NCI-H2196 treated with DMSO at 0.1 percent for 48 hours (cell line): Measurements from ENCODE around the gene FYCO1.
"Not testable (repeated sequence)": the region's sequence is repeated elsewhere in the genome, so short reads cannot be mapped to it uniquely, and the experiment has no call there.

Source experiments
- DNase-seq: peaks from one replicate; lab custom pipeline; 2025; ENCODE audit not compliant: unreplicated experiment; lab: John Stamatoyannopoulos, UW

The FYCO1 gene

DNA sequence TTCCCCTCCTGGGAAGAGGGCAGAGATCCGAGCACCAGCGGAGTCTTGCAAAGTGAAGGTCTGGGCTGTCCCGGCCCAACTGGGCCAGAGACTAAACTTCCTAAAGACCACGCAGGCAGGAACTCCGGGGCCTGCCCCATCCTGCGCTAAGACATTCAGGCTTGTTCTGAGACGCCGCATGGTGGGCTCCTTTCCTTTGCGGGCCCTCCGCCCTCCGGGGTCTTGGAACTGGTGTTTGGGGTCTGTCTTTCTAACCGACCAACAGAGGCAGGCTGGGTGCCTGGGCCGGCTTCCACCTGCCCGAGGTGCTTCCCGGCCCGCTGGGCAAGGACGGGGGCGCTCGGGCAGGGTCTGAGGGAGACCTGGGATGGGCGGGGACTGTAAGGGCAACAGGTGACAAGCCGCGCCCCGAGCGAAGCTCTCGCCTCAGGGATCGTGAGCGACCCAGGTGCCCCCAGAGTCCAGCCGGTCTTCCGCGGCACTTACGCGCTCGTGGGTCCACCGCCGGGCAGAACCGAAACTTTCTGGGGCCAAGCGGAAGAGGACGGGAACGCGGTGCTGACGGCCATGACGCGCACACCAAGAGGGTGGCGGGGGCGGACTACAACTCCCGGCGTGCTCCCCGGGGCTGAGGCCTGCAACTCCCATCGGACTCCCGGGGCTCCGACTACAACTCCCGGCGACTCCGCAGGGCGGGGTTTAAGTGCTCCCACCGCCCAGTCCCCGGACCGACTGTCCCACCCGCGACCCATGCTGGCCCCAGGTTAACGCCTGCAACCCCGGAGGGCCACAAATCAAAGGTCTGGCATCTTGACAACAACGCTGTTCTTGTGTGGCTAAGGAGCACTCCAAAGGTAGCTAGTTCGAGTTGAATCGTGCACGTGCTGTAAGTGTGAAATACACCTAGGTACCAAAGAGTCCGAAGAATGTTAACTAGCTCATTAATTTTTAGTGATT is at the start of gene FYCO1:
FYCO1 (minus strand) TSS at position 589 of the 957 bp plus-strand sequence. CDS start 10,914 bp downstream, outside the sequence.
- peak; percentile 53 for DNase-seq

DNA sequence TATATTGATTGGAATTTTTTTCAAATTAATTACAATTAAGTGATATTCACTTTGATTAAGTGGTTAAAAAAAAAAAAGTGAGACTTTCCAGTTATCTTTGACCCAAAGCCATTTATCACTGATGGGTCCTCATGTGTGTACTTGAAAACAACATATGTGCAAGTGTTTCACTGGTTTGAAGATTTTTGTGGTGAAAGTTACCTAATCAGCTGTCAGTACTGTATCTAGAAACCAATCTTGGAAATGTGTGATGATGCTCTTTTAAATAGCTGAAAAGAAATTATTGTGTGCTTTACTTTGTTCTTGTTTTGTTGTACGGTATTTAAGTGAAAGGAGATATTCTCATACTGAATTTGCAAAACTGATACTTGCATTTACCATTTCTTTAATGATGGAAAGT is 43.3 kb upstream of the FYCO1 start:
- DNase-seq = no peak

DNA sequence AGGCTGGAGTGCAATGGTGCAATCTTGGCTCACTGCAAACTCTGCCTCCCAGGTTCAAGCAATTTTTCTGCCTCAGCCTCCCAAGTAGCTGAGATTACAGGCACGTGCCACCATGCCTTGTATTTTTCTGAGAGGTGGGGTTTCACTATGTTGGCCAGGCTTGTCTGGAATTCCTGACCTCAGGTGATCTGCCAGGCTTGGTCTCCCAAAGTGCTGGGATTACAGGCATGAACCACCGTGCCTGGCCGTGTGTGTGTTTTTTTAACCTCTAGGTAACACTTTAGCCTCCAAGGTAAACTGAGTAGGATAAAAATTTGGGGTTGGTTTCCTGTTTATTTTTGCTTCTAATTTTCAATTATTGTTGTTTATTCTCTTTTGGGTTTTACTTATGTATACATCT is 42.4 kb upstream of the FYCO1 start:
- not testable (repeated sequence) for DNase-seq

DNA sequence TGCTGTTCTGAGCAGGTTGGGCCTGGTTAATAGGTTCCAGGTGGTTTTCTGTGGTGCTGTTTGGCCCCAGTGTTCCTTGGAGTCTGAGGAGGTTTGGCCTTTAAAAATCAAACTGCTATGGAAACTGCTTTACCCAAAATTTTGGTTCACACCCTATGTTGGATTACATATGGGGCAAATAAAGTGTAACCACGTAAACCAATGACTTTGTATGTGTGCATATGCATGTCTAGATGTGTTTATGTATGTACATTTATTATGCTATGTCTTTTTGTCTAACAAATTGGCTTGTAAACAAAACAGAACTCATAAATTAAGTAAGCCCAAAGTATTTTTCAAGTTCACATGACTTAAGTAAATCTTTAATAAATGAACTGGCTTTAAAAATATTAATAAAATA is 40.6 kb upstream of the FYCO1 start:
- DNase-seq = no peak

DNA sequence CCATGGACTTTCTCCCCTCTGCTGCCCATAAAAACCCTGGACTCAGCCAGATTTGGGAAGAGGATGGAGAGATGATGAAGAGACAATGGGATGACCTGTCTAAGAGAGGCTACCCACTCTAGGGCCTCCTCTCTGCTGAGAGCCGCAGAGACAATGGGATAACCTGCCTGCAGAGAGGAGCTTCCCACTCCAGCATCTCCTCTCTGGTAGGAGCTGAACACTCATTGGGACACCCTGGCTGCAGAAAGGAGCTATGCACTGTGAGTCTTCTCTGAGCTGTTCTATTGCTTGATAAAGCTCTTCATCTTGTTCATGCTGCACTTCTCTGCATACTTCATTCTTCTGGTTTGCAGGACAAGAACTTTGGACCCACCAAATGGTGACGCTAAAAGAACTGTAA is 36.1 kb upstream of the FYCO1 start:
- DNase-seq = no peak

DNA sequence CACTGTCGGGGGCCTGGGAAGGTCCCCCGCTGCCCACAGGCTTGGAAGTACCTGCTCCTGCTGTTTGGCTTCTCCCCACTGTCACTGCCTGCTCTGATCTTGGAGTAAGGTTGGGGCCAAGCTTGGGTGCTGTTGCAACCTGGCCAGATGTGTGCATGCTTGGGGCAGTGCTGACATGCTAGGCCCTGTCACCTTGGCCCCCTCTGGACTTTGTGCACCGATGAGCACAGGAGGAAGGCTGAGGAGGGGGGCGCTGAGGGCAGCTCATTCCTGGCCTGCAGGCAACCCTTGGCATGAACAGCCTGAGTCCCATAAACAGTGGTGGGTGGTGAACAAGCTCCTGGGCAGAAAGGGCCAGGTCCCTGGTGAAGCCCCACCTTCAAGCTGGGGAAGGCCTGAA is 35.6 kb upstream of the FYCO1 start:
- no peak for DNase-seq

DNA sequence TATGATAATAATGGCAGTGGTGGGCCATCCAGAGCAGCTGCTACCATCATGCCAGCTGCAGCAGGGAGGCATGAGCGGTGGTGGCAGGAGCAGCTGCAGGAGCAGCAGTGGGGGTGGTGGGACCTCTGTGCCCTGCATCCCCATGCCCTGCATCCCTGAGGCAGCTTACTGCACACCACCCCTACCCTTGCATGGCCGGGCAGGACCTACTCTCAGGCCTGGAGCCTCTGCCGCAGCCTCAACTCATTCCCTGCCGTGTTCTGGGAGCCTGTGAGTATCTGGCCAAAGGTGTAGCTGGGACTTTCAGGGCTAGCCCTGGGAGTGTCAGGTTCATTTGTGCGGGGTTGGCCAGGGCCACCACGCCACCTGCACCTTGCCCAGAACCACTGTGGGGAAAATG is 35.0 kb upstream of the FYCO1 start:
- no peak for DNase-seq

DNA sequence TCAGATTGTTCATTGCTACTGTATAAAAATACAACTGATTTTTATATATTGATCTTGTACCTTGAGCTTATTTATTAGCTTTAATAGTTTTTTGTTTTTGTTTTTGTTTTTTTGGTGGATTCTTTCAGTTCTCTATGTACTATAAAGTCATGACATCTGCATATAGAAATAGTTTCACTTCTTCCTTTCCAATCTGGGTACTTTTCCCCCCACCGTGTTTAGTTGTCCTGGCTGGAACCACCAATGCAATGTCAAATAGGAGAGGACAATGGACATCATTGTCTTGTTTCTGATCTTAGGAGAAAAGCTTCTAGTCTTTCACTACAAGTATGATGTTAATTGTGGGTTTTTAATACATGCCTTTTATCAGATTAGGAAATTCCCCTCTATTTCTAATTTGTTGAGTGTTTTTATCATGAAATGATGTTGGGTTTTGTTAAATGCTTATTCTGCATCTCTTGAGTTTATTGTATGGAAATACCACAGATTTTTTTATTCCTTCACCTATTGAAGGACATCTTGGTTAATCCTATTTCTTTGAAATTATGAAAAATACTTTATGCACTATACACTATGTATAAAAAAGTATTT is 34.4 kb upstream of the FYCO1 start:
- no peak for DNase-seq

DNA sequence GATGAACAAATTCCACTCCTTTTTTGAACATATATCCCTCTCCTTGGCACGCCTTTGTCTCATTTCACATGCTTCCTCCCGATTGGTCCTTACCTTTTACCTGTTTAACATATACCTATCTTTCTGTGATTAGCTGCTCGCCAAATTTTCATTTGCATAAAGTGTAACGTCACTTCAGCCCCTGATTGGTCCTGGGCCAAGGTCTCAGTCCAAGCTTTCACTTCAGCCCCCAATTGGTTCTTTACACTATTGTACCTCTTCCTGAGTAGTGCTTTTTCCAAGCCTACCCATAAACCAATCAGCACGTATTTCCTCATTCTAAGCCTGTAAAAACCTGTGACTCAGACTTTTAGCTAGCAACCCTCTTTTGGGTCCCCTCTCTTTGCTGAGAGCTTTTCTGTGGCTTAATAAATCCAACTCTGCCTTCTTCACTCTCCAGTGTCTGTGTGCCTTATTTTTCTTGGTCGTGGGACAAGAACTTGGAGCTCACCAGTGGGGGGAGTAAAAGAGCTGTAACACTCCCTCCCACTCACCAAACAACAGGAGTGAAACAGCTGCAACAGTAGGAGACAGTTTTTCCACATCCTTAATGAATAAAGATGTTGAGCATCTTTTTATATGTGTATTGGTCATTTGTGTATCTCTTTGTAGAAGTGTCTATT is 32.2 kb upstream of the FYCO1 start:
- DNase-seq = no peak

DNA sequence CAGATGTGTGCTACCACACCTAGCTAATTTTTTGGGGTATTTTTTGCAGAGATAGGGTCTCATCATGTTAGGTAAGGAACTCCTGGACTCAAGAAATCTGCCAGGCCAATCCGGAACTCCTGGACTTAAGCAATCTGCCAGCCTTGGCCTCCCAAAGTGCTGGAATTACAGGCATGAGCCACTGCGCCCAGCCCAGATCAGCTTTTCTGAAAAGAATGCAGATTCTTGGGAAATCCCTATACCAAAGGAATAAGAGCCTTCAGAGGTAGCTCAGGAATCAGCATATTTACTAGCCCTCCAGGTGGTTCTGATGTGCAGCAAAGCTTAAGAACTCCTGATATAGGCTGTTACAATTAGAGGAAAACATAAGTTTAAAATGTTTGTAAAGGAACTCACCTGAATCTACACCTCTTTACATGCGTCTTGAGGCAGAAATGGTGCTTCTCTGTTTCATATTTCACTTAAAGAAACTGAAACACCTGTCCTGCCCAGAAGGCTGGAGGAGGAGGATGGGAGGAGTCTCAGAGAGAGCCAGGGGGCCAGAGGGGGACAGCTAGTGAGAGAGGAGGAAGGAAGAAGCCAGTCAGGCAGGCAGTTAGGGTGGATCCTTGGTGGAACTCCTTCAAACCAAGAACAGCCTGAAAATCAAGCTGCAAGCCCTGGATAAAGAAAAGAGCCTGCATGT is 31.5 kb upstream of the FYCO1 start, which contains the start of gene XCR1:
XCR1 (minus strand) TSS at position 463 of the 685 bp plus-strand sequence. CDS start 5,536 bp downstream, outside the sequence.
- DNase-seq = no peak

DNA sequence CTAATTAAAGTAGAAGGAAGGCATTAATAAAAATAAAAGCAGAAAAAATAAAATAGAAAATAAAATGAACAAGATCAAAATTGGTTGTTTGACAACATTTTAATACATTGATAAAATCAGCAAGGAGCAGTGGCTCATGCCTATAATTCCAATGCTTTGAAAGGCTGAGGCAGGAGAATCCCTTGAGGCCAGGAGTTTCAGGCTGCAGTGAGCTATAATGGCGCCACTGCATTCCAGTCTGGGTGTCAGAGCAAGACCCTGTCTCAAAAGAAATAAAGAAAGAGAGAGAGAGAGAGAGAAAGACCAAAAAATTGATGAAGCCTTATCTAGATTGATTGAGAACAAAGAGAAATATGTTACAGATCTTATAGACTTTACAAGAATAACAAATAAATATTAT is 29.5 kb upstream of the FYCO1 start:
- no peak for DNase-seq

DNA sequence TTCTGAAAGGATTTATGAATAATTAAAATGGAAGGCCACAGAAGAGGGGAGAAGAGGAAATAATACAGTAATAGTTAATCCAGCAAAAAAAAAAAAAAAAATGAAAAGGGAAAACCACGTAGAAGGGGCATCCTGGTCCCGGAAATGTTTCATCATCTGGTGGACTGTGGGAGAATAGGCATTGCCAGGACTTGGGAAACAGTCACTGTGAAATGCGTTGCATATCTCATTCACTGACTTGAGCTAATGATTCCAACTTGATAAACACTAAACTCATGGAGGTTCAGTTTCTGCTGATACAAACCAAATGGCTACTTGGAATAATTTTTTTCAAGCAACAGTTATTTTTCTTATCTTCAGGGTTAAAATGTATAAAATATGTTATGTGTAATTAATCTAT is 28.5 kb upstream of the FYCO1 start:
- DNase-seq = no peak

DNA sequence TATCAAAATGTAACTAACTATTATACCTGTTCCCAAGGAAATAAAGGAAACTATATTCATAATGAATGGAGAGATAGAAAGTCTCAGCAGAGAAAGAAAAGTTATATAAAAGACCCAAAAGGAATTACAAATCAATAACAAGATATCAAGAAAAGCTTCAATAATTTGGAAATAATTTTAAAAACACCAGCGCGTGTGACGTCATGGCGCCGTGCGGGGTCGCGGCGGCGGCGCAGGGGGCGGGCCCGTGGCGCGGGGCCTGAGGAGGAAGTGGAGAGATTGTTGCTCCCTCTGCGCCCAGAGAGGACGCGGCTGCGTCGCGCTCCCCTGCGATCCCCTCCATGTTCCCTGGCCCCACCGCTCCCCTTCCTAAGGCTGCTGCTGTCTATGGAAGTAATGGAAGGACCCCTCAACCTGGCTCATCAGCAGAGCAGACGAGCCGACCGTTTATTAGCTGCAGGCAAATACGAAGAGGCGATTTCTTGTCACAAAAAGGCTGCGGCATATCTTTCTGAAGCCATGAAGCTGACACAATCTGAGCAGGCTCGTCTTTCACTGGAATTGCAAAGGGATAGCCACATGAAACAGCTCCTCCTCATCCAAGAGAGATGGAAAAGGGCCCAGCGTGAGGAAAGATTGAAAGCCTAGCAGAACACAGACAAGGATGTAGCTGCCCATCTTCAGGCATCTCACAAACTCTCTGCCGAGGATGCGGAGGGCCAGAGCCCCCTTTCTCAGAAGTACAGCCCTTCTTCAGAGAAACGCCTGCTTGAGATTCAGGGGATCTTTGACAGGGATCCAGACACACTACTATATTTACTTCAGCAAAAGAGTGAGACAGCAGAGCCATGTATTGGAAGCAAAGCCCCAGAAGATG is 27.5 kb upstream of the FYCO1 start:
- no peak for DNase-seq

DNA sequence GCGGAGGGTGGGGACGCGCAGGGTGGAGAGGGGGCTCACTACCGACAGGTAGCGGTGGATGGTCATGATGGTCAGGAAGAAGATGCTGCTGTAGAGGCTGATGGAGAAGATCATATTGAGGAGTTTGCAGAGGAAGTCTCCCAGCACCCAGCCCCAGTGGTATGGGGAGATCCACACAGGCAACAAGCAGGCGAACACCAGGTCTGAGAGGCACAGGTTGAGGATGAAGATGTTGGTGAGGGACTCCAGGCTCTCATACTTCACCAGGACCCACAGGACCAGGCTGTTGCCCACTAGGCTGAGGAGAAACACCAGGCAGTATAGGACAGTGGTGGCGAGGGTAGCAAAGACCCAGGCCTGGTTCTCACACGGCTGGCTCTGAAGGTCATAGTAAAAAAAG is 25.9 kb upstream of the FYCO1 start:
- DNase-seq = no peak

DNA sequence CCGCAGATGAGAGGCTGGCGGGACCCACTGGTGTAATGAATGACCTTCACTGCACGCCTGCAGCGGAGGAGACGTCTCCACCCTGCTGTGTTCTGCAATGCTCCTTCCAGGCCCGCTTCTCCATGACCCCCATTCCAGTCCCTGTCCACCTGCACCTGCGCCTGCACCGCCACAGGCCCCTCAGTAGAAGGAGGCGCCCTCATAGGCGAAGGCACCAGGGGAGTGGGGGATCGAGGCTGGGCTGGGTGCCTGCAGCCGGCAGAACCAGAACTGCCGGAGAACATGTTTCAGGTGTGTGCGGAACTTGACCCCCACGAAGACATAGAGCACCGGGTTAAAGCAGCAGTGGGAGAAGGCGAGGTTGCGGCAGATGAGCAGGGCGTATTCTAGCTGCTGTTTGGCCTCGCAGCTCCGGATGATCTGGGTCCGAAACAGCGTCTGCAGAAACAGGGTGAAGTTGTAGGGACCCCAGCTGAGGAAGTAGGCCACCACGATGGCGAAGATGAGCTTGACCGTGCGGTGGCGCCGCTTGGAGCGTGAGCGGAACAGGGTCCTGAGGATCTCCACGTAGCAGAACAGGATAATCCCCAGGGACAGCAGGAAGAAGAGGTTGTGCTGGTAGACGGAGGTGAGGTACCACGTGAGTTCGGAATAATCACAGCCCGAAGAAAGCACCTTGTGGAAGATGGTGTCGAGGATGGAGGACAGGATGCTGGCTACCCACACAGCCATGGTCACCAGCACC is 25.3 kb upstream of the FYCO1 start:
- no peak for DNase-seq

DNA sequence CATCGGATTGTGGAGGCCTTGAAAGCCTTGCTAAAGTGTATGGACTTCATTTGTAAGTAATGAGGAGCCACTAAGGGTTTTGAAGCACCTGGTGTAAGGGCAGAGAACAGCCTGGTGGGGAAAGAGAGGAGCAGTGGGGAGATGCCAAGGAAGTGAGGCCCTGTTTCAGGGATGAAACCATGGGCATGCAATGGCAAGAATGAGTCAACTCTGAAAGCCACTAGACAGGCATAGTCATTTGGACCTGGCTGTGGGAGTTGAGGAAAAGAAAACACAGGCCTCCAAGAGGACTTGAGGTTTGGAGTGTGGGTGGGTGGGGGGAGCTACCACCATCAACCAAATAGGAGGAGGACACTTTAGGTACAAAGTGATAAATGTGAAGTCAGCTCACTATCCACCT is 24.1 kb upstream of the FYCO1 start:
- DNase-seq = no peak

DNA sequence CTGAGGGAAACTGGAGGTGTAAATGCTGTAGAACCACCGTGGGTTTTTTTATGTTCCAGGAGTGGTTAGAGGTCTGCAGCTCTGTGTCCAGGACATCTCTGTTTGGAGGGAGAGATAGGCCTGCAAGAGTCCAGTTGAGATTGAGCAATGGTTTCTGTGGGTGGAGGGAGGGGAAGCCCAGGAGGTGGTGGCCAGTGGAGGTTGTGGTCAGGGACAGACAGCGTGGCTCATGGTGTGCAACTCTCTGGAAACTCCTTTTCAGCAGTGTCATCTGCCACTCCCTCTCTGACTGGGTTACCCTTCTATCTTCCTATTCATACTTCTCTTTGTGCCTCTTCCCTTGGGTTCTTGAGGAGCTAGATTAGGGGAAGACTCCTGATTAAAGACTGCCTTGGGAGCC is 22.1 kb upstream of the FYCO1 start:
- no peak for DNase-seq

DNA sequence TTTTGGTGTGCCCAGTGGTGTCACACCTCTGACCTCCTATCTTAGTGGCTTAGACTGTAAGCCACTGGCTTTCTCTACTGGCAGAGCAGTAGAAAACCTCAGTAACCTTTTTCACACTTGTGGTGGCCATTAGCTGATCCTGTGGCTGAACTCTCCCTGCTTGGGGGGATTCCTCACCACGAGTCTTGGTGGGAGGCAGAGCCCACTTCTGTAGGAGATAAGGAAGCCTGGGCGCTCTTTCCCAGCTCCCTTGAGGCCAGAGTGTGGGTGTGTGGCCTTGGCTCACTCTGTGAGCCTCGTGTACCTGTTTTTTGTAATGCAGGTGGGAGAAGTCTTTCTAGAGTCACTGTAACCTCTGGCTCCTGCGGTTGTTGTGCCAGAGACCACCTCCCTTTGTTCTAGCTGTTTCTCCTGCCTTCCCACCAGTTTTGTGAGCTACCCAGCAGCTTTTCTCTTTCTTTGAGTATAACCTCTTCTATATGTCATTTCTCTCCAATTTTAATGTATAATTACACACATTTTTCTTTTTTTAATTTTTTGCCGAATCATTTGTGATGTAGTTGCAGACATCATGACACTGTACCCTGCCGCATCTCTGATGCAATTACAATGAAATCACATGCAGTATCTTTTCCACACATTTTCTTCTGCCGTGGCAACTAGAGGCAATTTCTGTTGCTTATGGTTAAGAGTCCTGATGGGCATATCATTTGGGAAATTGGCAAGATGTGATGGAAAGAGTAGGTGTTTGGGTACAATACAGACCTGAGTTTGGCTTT is 17.9 kb upstream of the FYCO1 start:
- no peak for DNase-seq

DNA sequence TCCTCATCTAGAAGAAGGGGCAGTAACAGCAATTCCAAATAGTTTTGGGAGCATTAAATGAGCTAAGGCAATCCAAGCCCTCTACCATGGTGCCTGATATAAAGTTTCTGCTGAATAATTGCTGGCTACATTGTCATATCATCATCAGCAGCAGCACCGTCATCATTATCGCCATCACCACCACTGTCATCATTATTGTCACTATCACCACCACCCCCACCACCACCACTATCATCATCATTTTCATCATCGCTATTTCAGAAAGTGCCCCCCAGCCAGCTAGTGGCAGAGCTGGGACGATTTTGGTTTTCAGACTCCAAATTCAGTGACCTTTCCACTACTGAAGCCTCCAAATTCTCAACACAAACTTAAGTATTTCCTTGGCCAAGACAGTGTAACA is 16.6 kb upstream of the FYCO1 start:
- no peak for DNase-seq
